ENCODE measurements around the gene SPTSSB. TPM values are rescaled to one million over a fixed set of nuclear protein-coding genes. Genes with fewer than 3 reads are reported as not detected.

Gene SPTSSB
- total and polyA plus RNA-seq, 9 of the 15 experiments (the other 6 are each of a cell fraction or from before 2014, with no cell fraction given) = 0.07 TPM; not detected in 8

DNA sequence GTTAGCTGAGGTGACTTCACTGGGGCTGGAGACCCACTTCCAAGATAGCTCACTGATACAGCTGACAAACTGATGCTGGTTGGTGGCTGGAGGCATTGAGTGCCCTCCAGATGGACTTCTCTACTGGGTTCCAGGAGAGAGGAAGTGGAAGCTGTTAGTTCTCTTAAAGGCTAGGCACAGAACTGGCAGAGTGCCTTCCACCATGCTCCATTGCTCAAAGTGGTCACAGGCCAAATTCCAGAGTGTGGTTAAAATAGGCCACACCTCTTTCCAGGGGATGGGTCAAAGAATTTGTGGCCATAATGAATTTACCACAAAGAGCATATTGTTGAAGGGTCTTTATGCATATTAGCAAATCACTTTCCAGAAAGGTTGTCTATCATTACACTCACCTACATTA is 76.0 kb downstream of the SPTSSB start:
- no peaks in the 10 kb centered on the region for H3K9me3 ChIP-seq (replicated peaks; ENCODE audit: control insufficient read depth, insufficient read depth, low read depth, low read length)
- no peak for FAIRE-seq
- ChIA-PET CTCF (ENCODE audit: low intra/inter-chr PET ratio) (no interaction called here), POLR2A (interaction anchor here (0.6 kb wide), 1 partner anchor 128 kb away, joined by 3 read pairs; no protein-coding TSS in a partner anchor)
- no peak overlapping the region for H3K4me2 ChIP-seq (ENCODE audit: insufficient read depth, low read length)
- TF ChIP-seq C11orf30 (IDR thresholded peaks at IDR 0.05; ENCODE audit: low read depth) = no peak
- no peak for TF ChIP-seq BRD4 (IDR thresholded peaks at IDR 0.05)
- TF ChIP-seq ADNP (tag; IDR thresholded peaks at IDR 0.05) = no peak
- TF ChIP-seq ZNF766 (CRISPR knock-in tag; conservative IDR thresholded peaks at IDR 0.05) = no peak
- no peak for TF ChIP-seq RCOR1 (IDR thresholded peaks at IDR 0.05; ENCODE audit: borderline replicate concordance in 1 of 2, low read depth in 2 of 2, low read length in 2 of 2)
- TF ChIP-seq, protein P1, sequence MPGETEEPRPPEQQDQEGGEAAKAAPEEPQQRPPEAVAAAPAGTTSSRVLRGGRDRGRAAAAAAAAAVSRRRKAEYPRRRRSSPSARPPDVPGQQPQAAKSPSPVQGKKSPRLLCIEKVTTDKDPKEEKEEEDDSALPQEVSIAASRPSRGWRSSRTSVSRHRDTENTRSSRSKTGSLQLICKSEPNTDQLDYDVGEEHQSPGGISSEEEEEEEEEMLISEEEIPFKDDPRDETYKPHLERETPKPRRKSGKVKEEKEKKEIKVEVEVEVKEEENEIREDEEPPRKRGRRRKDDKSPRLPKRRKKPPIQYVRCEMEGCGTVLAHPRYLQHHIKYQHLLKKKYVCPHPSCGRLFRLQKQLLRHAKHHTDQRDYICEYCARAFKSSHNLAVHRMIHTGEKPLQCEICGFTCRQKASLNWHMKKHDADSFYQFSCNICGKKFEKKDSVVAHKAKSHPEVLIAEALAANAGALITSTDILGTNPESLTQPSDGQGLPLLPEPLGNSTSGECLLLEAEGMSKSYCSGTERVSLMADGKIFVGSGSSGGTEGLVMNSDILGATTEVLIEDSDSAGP (CRISPR knock-in tag; IDR thresholded peaks at IDR 0.05) = no peak
- H3K36me3 ChIP-seq (ENCODE audit: control insufficient read depth, insufficient read depth, low read length) = no peaks in the 10 kb centered on the region
- no peaks in the 10 kb centered on the region for H3K4me1 ChIP-seq (replicated peaks in 1 of 2; ENCODE audit: control insufficient read depth in 2 of 2, insufficient read depth in 2 of 2, low read length in 2 of 2)
- H3K9ac ChIP-seq (ENCODE audit: insufficient read depth in 1 of 2, low read depth in 2 of 2, low read length in 2 of 2) = no peak overlapping the region
- H2AFZ ChIP-seq (ENCODE audit: low read depth, low read length) = no peak overlapping the region
- intact Hi-C loops (cut with micrococcal nuclease) (no loop called here), in situ Hi-C loops (cut with MboI) (no loop called here)
- no peaks in the 10 kb centered on the region for H3K79me2 ChIP-seq (ENCODE audit: control insufficient read depth, insufficient read depth, low read length)
- no peak overlapping the region for H3K27ac ChIP-seq (ENCODE audit: extremely low read depth, low read depth, low read length)
- no peaks in the 10 kb centered on the region for H3K9me1 ChIP-seq (ENCODE audit: control insufficient read depth, insufficient read depth, low read length)
- DNase-seq (ENCODE audit: extremely low read depth in 1 of 4, low spot score in 3 of 4) = no peak
- BruUV-seq (replicated peaks) = no TSS peak
- H4K20me1 ChIP-seq (replicated peaks; ENCODE audit: control insufficient read depth, insufficient read depth, low read length) = no peaks in the 10 kb centered on the region
- H3K27me3 ChIP-seq (ENCODE audit: control insufficient read depth in 2 of 2, insufficient read depth in 2 of 2, low read length in 2 of 2) = no peaks in the 10 kb centered on the region
- ATAC-seq = no peak
- H3K4me3 ChIP-seq = no peak overlapping the region

Other genes starting within 250 kb of the SPTSSB start
- 60.3 and 63.5 TPM in 2 replicates for gene NMD3, start 150.2 kb downstream of the SPTSSB start, total RNA-seq (2014; rRNA removed)
- 121 and 133 TPM in 2 replicates for gene NMD3, start 150.2 kb downstream of the SPTSSB start, total RNA-seq (2014; rRNA removed; fragmentation: Illumina TruSeq; extraction: Trizol)
- gene NMD3, start 150.2 kb downstream of the SPTSSB start, total RNA-seq (2015; rRNA removed; fragmentation: Illumina TruSeq; extraction: Trizol) = 69.0 and 77.0 TPM in 2 replicates
- 105 and 111 TPM in 2 replicates for gene NMD3, start 150.2 kb downstream of the SPTSSB start, total RNA-seq (2021)
- 107 and 129 TPM in 2 replicates for gene NMD3, start 150.2 kb downstream of the SPTSSB start, polyA plus RNA-seq (2011; rRNA removed)
- 96.9 and 100 TPM in 2 replicates for gene NMD3, start 150.2 kb downstream of the SPTSSB start, polyA plus RNA-seq (2014; fragmentation: Illumina TruSeq; extraction: Trizol)
- gene NMD3, start 150.2 kb downstream of the SPTSSB start, polyA plus RNA-seq (2014; fragmentation: Nextera tagmentation; extraction: Ambion mirVana) = 100 to 1,000 TPM; 147 to 178 TPM
- 63.6 and 73.9 TPM in 2 replicates for gene NMD3, start 150.2 kb downstream of the SPTSSB start, polyA plus RNA-seq (2014; rRNA removed)
- not detected in 2 replicates for gene OTOL1, start 125.3 kb upstream of the SPTSSB start, total RNA-seq (2014; rRNA removed)
- not detected in 2 replicates for gene OTOL1, start 125.3 kb upstream of the SPTSSB start, total RNA-seq (2014; rRNA removed; fragmentation: Illumina TruSeq; extraction: Trizol)
- not detected in 2 replicates for gene OTOL1, start 125.3 kb upstream of the SPTSSB start, total RNA-seq (2015; rRNA removed; fragmentation: Illumina TruSeq; extraction: Trizol)
- gene OTOL1, start 125.3 kb upstream of the SPTSSB start, total RNA-seq (2021) = not detected in 2 replicates
- gene OTOL1, start 125.3 kb upstream of the SPTSSB start, polyA plus RNA-seq (2011; rRNA removed) = not detected in 2 replicates
- not detected in 2 replicates for gene OTOL1, start 125.3 kb upstream of the SPTSSB start, polyA plus RNA-seq (2014; fragmentation: Illumina TruSeq; extraction: Trizol)
- gene OTOL1, start 125.3 kb upstream of the SPTSSB start, polyA plus RNA-seq (2014; fragmentation: Nextera tagmentation; extraction: Ambion mirVana) = not detected
- not detected in 2 replicates for gene OTOL1, start 125.3 kb upstream of the SPTSSB start, polyA plus RNA-seq (2014; rRNA removed)